ENCODE data around the gene C9orf78.

GRCh38 chr9:129777769-129778130 lies 57.3 kb downstream of the C9orf78 start:
- TF ChIP-seq EZH2 (IDR thresholded peaks at IDR 0.05; ENCODE audit: insufficient read depth, poor library complexity, severe bottlenecking) (no peak), EZH2phosphoT487 (IDR thresholded peaks at IDR 0.05; ENCODE audit: insufficient read depth, low read depth) (no peak)
